NCI-H524 treated with DMSO at 0.1 percent for 48 hours (cell line): Measurements from ENCODE around the gene ARHGAP45.

Source experiments
- DNase-seq: peaks from one replicate; lab custom pipeline; 2025; lab: John Stamatoyannopoulos, UW

Gene ARHGAP45

DNA sequence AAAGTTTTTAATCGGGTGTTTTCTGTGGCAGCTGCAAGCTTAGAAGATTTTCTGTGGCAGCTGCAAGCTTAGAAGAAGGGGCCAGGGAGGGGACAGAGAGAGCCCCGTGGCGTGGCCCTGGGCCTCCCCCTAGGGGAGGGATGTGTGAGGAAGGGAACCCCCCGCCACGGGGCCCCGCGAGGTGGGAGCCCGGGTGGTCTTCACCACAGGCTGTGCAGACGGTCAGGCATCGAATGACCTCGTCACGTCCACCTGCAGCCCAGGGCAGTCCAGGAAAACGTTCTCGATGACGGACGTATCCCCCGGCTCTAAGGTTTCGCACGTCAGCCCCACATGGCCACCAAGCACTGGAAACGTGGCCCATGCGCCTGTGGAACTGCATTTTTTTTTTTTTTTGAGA is 19.6 kb downstream of the ARHGAP45 start:
- no peak for DNase-seq

DNA sequence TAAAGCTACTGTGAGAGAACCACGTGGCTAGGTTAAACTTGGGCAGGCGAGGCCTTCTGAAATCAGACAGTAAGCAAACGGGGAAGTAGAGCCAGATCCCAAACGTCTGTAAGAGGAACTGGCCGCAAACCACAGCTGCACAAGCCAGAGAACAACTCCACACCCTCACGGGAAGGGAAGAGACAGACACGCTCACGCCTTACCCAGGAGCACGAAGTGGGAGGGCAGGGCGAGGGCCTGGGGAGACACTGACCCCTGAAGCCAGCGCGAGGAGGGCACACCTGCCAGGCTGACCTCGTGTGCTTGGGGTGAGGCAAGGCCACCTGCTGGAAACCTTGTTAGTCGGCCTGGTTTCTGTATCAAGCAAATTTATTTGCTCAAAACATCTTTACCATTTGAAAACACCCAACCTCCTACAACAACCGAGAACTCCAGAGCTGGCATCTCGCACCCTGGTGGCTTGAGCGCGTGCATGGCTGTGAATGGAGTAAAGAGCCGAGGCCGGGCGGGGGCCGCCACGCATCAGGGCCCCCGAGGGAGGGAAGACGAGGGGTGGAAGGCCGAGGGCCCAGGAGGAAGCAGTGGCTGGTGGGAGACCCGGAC is 20.9 kb downstream of the ARHGAP45 start:
- DNase-seq, result no peak

DNA sequence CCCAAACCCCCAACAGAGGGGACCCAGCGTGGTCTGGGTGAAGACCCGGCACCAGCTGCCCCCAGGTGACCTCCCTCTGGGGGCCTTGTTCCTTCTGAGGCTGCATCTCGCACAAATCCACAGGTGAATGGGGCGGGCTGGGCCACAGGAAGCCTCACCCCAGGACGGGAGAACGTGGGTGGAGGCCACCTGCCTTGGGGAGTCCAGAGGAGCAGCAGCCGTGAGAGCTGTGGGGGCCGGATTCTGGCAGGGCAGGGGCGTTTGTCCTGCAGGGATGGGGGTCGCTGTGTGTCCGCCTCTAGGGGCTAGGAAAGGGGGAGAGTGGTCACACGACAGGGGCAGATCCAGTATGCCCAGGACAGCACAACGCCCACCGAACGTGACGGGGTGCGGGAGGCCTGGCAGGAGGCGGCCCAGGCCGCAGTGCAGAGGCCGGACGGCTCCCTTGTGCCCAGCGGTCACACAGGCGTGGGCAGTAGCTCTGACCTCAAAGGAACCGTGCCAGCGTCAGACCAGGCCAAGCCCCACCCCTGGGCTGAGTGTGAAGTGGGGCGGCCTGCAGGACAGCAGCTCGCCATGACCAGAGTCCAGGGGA is 21.5 kb downstream of the ARHGAP45 start:
- no peak for DNase-seq

DNA sequence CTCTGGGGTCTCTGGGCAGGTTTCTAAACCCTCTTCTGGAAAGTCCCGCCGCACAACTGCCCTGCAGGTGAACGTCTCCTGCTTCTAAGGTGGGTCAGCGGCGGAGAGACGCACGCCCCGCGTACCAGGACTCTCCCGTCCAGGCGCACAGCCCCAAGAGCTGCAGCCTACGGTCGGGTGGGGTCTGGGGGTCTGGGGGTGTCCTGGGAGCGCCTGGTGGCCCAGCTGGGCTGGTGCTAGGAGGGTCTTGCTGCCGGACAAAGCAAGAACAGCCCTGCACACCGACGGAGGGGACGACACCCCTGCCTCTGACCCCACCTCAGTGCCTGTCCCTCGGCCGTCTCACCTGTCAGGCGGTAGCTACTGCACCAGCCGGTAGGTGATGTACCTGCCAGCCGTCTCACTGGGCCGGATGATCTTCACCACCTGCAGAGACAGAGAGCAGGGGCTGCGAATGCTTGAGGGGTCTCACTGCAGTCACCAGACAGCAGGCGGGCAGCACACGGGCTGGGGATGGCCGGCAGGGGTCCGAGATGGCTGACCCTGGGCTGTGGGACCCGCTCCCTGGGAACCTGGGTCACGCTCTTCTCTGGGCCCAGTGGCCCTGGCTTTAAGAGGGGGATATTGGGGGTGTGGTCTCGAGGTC is 22.3 kb downstream of the ARHGAP45 start:
- no peak for DNase-seq

DNA sequence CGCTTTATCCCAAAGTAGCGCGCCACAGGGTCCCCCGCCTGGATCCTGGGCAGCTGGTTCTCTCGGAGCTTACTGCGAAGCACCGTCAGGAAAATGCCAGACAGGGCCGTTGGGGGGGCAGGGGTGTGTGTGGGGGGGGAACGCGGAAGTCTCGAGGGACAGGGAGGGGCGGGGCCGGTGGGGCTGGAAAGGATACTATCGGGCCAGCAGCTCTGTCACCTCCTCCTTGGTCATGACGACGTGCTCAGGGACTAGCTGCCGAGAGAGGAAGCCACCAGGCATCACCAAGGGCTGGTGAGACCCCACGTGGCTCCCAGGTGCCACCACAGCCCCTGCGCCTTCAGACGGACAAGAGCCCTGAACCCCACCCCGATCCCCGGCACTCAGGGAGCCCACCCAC is 22.9 kb downstream of the ARHGAP45 start:
- no peak for DNase-seq

DNA sequence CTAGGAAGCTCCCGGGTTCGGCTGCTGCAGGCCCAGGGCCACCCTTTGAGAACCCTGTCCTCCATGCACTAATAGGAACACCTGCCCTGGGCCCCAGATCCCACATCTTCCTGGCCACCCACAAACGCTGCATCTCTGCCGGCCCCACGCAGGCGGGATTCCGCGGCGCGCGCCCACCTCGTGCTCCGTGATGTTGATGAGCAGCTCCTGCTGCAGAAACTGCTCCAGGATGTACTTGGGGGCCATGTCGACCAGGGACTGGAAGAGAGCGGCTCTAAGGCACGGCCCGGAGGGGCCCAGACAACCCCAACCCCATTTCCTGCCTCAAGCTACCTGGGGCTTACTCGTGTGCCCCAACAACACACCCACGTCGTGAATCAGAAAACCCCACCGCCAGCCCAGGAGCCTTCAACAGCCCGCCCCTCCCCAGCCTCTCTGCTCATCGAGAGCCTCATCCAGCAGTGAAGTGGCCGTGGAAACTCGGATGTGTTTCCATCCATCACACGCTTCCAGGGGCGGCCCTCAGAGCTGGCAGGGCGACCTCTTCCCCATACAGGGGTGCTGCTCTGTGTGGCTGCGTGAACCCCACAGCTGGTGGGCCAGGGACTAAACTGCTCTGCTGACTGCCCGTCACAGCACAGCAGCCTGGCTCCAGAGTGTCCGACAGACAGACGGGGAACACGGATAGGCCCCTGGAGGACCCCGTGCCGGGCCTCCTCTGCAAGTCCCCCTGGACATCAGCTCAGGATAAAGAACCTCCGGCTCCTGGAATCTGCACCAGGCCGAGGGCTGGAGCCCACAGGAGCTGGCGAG is 24.0 kb downstream of the ARHGAP45 start:
- DNase-seq, result no peak

DNA sequence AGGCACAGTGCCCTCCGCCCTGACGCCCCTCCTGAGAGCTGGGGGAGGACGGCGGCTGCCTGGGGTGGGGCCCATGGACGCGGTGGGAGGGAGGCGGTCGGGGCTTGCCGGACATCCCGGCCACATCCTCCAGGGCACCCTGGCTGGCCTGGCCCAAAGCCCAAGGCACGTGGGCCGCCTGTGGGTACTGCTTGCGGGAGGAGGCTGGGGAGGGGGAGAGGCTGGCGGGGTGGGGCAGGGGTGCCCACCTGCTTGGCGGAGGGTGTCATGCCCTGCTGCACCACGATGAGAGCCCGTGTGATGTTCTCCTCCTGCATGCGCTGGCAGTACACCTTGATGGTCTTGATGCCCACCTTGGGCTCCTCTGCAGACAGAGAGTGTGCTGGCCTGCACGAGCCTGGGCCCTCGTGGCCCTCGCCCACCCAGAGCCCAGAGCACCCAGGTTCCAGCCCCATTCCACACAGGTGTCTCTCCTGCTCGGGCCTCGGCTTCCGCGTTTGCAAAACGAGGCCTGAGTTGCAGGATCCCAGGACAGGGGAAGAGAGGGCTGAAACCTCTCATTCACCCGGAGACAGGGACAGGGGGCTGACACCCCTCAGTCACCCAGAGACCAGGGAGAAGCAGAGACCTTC is 24.7 kb downstream of the ARHGAP45 start:
- no peak for DNase-seq

DNA sequence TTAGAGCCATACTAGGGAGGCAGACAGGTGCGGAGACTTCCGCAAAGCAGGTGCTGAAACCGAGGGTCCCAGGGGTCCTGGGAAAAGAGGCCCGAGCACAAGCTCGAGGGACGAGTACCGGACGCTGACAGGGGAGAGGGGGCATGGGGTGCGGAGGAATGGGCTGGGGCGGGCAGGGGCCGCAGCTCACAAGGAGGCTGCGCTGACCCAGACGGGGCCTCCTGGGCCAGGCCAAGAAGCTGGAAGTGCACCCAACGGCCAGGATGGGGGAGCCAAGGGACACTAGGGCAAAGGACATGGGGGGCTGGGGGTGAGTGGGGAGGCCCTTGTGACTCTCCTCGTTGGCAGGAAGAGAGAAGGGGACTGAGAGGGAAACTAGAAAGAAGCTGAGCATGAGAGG is 26.4 kb downstream of the ARHGAP45 start:
- DNase-seq, result no peak

DNA sequence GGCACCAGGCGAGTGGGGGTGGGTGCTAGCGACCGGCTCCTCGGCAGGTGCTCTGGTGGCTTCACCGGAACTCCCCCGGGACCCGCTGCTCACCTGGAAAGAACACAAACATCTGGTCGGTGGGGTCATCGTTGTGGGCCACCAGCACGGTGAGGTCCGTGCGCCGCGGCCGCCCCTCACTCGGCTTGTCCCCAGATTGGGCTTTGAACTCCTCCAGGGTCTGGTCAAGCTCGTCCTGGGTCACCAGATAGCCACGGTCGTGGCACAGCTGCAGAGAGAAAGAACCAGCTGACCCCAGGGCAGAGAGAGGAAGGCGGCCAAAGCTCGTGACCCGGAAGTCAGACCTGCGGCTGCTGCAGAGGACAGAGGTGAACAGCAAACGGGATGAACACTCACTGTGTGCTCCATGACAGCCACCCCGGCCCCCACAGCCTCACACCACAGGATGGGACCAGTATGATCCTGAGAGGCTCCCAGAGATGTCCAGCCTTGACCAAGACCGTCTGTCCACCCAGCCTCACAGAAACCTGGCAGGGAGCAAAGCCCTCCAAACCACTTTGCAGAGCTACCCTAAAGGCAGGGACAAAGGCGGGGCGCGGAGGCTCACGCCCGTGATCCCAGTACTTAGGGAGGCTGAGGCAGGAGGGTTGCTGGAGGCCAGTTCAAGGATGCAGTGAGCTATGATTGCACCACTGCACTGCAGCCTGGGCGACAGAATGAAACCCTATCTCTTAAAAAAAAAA is 27.0 kb downstream of the ARHGAP45 start:
- no peak for DNase-seq

DNA sequence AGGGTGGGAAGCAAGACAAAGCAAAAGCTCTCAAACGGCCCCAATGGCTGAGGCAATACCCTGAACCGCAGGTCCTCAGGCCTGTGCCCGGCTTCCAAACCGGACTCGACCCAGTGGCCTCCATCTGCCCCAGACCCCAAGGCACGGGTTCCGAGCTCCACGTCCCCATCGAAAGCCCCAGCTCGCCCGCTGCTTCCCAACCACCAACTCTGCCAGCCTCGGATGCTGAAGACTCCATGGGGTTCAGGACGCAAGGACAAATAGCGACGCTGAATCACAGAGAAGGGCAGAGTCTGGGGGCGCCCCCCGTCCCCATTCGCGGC is 27.6 kb downstream of the ARHGAP45 start:
- no peak for DNase-seq

DNA sequence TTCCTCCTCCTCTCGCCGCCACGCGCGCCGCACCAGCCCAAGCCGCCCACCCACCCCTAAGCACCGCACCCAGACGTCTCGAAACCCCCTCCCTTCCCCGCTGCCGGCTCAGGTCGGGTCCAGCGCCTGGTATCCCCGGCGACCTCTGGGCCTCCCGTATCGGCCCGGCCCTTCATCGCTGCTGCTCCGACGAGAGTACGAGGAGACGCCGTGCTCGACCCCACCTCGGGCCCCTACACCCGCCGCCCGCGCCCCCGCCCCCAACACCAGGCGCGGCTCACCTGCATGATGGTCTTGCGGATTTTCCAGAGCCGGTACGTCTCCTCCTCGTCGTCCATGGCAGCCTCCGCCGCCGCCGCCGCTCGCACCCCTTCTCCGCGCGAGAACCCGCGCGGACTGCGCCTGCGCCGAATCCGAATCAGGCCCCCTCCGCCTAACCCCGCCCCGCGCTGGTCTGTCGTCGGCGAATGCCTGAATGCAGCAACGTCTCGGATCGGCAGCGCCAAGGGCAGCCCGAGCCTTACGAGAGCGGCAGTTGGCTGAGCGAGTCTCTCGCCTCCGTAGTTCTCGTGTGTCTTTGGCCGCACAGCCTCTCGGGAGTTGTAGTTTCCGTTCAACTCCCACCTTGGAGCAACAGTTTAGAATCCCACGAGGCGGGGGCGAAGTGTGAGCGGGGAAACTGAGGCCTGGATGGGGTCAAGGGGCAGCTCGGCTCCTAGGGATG is 28.2 kb downstream of the ARHGAP45 start, which contains the start of gene POLR2E:
Gene POLR2E, minus strand, starts transcription at position 398 of the 724 bp plus-strand sequence. Its CDS starts 60 bp downstream, at position 338.
- DNase-seq, result peak; percentile 85

DNA sequence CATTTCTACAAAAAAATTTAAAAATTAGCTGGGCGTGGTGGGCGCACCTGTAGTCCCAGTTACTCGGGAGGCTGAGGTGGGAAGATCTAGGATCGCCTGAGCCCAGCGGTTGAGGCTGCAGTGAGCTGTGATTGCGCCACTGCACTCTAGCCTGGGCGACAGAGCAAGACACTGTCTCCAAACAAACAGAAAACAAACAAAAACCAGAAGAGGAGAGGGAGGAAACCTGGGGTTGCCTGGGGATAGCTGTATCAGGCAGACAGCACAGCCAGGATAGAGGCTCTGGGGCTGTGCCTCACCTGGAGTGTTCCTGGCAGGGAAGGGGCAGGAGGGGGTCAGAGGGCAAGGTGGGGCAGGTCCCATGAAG is 30.8 kb downstream of the ARHGAP45 start:
- no peak for DNase-seq

DNA sequence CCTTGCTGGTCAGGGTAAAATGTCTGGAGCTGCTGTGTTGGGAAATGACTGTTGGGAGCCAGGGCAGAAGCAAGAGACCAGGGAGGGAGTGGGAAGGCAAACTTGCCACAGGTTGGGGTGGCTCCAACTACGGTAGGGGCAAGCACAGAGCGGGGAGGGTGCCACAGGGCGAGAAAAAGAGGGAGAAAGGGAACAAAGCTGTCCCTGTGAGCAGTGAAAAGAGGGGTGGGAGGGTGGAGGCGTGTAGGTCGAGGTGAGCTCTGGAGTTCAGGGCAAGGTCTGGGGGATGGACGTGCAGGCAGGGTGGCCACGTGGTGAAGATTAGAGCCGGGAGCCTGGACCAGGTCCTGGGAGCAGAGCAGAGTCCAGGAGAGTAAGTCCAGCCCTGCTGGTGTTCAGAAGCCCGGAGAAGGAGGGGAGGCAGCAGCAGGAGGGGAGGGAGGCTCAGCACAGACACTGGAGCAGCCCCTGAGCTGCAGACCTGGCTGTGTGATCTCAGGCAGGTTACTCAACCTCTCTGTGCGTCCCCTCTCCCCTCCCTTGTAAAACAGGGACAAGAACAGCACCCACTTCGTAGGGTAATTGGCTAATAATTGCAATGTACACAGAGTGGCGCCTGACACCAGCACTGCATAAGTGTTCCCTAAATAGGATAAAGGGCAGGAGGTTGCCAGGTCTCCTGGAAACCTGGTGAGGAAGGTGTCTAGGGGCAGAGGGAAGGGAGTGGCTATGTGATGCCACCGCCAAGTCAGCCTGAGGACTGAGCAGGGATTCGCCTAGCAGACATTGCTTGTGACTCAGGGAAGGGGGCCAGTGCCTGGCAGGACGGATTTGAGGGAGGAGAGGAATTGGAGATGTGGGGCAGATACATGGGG is 31.4 kb downstream of the ARHGAP45 start:
- no peak for DNase-seq

DNA sequence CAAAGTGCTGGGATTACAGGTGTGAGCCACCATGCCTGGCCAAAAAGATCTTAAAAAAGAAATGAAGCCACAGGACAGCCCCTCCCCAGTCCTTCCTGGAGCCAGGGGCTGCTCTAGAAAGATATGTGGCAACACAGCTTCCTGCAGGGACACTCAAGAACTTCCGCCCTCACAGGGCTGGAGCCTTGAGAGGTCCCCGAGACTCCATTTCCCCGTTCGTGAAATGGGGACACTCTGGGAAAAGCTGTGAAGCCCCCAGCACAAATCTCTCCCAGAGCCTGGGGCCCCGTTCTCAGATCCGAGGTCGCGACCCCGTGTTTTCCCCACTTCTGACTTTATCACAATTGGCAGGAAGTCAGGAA is 34.4 kb downstream of the ARHGAP45 start:
- DNase-seq, result no peak

DNA sequence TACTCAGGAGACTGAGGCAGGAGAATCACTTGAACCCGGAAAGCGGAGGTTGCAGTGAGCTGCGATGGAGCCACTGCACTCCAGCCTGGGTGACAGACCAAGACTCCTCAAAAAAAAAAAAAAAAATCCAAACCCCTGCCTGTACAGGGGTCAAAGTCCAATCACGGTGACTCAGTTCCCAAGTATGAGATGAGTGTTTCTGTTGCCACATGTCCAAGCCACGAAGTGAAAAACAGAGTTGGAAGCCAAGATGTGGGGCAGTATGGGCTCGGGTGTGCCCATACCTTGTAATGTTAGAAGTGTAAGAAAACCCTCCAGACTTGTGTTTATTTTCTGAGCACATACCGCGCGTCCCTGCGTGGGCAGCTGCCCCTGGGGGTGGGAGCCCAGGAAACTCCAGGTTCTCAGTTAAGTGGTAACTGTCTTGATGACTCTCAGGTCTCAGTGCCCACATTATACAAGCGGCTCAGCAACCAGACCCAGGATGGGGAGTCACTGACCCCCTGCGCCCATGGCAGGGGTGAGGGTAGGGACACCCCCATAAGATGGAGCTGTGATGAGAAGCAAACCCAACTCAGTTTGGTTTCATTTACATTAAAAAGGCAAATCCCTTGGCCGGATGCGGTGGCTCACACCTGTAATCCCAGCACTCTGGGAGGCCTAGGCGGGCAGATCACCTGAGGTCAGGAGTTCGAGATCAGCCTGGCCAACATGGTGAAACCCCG is 35.6 kb downstream of the ARHGAP45 start:
- DNase-seq, result no peak

DNA sequence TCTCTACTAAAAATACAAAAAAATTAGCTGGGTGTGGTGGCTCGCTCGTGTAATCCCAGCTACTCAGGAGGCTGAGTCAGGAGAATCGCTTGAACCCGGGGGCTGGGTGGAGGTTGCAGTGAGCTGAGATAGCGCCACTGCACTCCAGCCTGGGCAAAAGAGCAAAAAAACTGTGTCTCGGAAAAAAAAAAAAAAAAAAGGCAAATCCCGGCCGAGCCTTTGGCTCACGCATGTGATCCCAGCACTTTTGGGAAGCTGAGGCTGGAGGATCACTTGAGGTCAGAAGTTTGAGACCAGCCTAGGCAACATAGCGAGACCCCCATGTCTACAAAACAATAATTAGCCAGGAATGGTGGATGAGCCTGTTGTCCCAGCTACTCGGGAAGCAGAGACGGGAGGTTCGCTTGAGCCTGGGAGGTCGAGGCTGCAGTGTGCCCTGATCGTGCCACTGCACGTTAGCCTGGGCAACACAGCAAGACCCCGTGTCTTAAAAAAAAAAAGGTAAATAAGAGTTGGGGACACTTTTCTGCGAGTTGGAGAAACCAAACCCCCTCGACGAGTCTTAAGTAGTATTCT is 36.3 kb downstream of the ARHGAP45 start:
- DNase-seq, result no peak

DNA sequence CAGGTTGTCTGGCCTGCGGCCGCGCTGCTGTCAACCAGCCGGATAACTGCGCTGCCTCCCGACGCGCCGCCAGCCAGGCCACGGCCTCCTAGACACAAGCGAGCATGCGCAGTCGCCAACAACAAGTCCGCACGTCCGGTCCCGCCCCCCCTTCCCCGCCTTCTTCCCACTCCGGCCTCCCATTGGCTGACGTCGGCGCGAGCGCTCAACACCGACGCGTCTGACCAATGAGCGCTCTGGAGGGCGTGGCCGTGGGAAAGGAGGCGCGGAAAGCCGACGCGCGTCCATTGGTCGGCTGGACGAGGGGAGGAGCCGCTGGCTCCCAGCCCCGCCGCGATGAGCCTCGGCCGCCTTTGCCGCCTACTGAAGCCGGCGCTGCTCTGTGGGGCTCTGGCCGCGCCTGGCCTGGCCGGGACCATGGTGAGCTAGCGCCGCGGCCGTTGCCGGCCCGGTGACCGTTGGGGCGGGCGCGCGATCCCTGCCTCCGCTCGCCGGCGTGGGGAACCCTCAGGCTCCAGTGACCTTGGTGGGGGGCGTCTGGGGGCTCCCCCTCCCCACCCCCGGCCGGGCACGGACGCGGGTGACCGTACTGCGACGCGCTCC is 36.8 kb downstream of the ARHGAP45 start, which contains the start of gene GPX4:
Gene GPX4, plus strand, starts transcription at position 287 of the 603 bp plus-strand sequence. Its CDS starts 50 bp downstream, at position 337.
- peak; percentile 90 for DNase-seq

DNA sequence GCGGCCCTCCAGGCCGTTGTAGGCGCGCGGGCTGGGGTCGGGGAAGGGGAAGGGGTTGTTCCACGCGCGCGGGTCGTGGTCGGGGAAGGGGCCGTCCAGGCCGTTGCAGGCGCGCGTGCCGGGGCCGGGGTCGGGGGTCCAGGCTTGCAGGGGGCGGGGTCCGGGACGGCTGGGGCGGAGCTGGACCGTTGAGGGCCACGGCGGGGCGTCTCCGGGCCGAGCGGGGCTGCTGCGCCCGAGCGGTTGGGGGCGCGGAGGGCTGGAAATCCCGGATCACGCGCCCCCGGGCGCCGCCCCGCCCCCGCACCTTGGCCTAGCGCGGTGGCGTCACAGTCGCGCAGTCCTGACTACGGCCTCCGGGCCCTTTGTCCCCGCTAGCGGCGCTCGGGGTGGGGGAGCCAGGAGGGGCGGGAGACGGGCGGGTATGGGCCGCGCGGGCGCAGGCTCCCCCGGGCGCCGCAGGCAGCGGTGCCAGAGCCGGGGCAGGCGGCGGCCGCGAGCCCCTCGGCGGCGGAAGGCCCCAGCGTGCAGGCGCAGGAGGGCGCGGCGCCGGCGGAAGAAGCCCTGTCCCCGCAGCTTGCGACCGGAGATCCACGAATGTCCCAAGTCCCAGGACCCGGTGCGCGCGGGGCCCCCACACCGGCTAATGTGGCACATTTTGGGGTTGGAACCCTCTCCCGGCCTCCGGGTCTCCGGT is 37.5 kb downstream of the ARHGAP45 start:
- no peak for DNase-seq
